MM.1S (cell line): ENCODE measurements around the gene ZFAND2B.

Source experiments
- EZH2 ChIP-seq: fragments of 300-600 bp; sonication (generic); optimal IDR thresholded peaks from 2 replicates; pipeline ENCODE3; 2017; ENCODE audit warnings: low read depth, mild to moderate bottlenecking, antibody characterized with exemption, low read length, mixed read lengths
- EZH2phosphoT487 ChIP-seq: fragments of 300-600 bp; sonication (generic); IDR thresholded peaks from 2 replicates; pipeline ENCODE4 v1.6.1; 2018; ENCODE audit warnings: antibody characterized with exemption, low read length
- TF ChIP-seq, protein P1 (sequence below): fragments of 300-600 bp; sonication (generic); IDR thresholded peaks from 2 replicates; pipeline ENCODE4 v1.5.1; 2016; ENCODE audit warnings: antibody characterized with exemption, low read length, mixed read lengths

- TF ChIP-seq, protein P1, sequence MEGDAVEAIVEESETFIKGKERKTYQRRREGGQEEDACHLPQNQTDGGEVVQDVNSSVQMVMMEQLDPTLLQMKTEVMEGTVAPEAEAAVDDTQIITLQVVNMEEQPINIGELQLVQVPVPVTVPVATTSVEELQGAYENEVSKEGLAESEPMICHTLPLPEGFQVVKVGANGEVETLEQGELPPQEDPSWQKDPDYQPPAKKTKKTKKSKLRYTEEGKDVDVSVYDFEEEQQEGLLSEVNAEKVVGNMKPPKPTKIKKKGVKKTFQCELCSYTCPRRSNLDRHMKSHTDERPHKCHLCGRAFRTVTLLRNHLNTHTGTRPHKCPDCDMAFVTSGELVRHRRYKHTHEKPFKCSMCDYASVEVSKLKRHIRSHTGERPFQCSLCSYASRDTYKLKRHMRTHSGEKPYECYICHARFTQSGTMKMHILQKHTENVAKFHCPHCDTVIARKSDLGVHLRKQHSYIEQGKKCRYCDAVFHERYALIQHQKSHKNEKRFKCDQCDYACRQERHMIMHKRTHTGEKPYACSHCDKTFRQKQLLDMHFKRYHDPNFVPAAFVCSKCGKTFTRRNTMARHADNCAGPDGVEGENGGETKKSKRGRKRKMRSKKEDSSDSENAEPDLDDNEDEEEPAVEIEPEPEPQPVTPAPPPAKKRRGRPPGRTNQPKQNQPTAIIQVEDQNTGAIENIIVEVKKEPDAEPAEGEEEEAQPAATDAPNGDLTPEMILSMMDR, result no peak
- no peak for TF ChIP-seq EZH2
- no peak for TF ChIP-seq EZH2phosphoT487
Observed at GRCh38 chr2:219213486-219214071, 7.0 kb downstream of the ZFAND2B start.
